Ishikawa (cell line): Measurements from ENCODE around the gene CTNND2.

Source experiments
- EP300 ChIP-seq: IDR thresholded peaks from 2 replicates; pipeline ENCODE4 v1.6.1; 2012; ENCODE audit warnings: borderline replicate concordance
- NFIC ChIP-seq: IDR thresholded peaks from 2 replicates; pipeline ENCODE4 v1.6.1; 2012
- RAD21 ChIP-seq: IDR thresholded peaks from 2 replicates; pipeline ENCODE4 v1.6.1; 2012; ENCODE audit warnings: low read depth
- TCF12 ChIP-seq: IDR thresholded peaks from 2 replicates; pipeline ENCODE4 v1.6.1; 2012; ENCODE audit warnings: low read depth

GRCh38 chr5:11372191-11372590 is 532.1 kb downstream of the CTNND2 start:
- TF ChIP-seq NFIC = no peak
- TF ChIP-seq TCF12 = no peak
- TF ChIP-seq EP300 = no peak
- no peak for TF ChIP-seq RAD21
